Endothelial cell of umbilical vein (primary cell): Measurements from ENCODE around the gene CD86. TPM values are rescaled to one million over a fixed set of nuclear protein-coding genes. Genes with fewer than 3 reads are reported as not detected.

ENCODE experiments used
- BruUV-seq: library from RNA; stranded (reverse); fragments of 400-500 nt; replicated peaks from 2 replicates; lab custom pipeline; 2021; lab: Mats Ljungman, UMichigan
- CTCF ChIA-PET: fragments of 300-600, 350-600 bp; sonication (Branson Sonifier 250); formaldehyde crosslinking; loops from one replicate; lab custom pipeline; 2021; ENCODE audit warnings: antibody characterized with exemption, inconsistent platforms; lab: Charles Lee
- POLR2A ChIA-PET: fragments of 300-600, 350-600 bp; sonication (Branson Sonifier 250); formaldehyde crosslinking; loops from one replicate; lab custom pipeline; 2021; ENCODE audit warnings: antibody characterized with exemption, inconsistent platforms; lab: Charles Lee
- DNase-seq: peaks from one replicate; pipeline ENCODE4 v3.0.0-alpha.2; 2011; ENCODE audit warnings: low read depth, low spot score
- FAIRE-seq: peaks from 2 replicates; lab custom pipeline; 2011; peaks lifted over from hg19 to GRCh38; lab: Jason Lieb, UNC
- H2AFZ ChIP-seq: 2 replicates; pipeline ENCODE4 v1.6.0; 2012; ENCODE audit warnings: low read depth, low read length, control low read depth, inconsistent platforms
- H3K27ac ChIP-seq: 2 replicates; pipeline ENCODE4 v1.5.1; 2011; ENCODE audit warnings: low read depth, mild to moderate bottlenecking, control low read depth, low read length, moderate library complexity; ENCODE audit not compliant: insufficient read depth
- H3K27me3 ChIP-seq, 2 experiments: 2 replicates each; pipeline versions ENCODE4 v1.6.0 to v1.6.1; 2011; ENCODE audit warnings: low read length in 2 of 2, mixed read lengths in 1 of 2; ENCODE audit not compliant: control insufficient read depth in 2 of 2, insufficient read depth in 2 of 2
- H3K36me3 ChIP-seq, 2 experiments: 2 replicates in 1 of 2; 3 replicates in 1 of 2; pipeline ENCODE4 v1.5.1; 2011; ENCODE audit warnings: low read length in 2 of 2, mild to moderate bottlenecking in 1 of 2, moderate library complexity in 1 of 2; ENCODE audit not compliant: control insufficient read depth in 2 of 2, insufficient read depth in 2 of 2; ENCODE audit errors: extremely low read depth in 1 of 2
- H3K4me1 ChIP-seq: 3 replicates; pipeline ENCODE4 v1.5.1; 2011; ENCODE audit warnings: mild to moderate bottlenecking, low read length; ENCODE audit not compliant: control insufficient read depth, insufficient read depth; ENCODE audit errors: extremely low read depth
- H3K4me2 ChIP-seq: 2 replicates; pipeline ENCODE4 v1.6.1; 2011; ENCODE audit warnings: low read length, control low read depth, mixed read lengths; ENCODE audit not compliant: insufficient read depth
- H3K4me3 ChIP-seq, 3 experiments: fragments of 200-600 bp in 1 of 3; sonication (generic), shearing (Covaris generic) in 1 of 3; replicated peaks in 1 of 3; 2 replicates each; pipeline ENCODE4 v1.5.1; 2011 to 2016; ENCODE audit warnings: control low read depth in 3 of 3, low read length in 3 of 3, mild to moderate bottlenecking in 2 of 3, inconsistent platforms in 1 of 3, low read depth in 1 of 3, moderate library complexity in 1 of 3; ENCODE audit not compliant: insufficient read depth in 1 of 3
- H3K79me2 ChIP-seq: 2 replicates; pipeline ENCODE4 v1.6.0; 2012; ENCODE audit warnings: low read length, inconsistent platforms; ENCODE audit not compliant: control insufficient read depth, insufficient read depth
- H3K9ac ChIP-seq: replicated peaks from 2 replicates; pipeline ENCODE3; 2011; ENCODE audit warnings: low read length, control low read depth; ENCODE audit not compliant: insufficient read depth; ENCODE audit errors: extremely low read depth
- H3K9me1 ChIP-seq: replicated peaks from 3 replicates; pipeline ENCODE4 v1.6.0; 2011; ENCODE audit warnings: mild to moderate bottlenecking, low read length; ENCODE audit not compliant: control insufficient read depth, insufficient read depth; ENCODE audit errors: extremely low read depth
- H3K9me3 ChIP-seq: replicated peaks from 2 replicates; pipeline ENCODE4 v1.5.1; 2012; ENCODE audit warnings: low read length, inconsistent platforms; ENCODE audit not compliant: control insufficient read depth, insufficient read depth
- H4K20me1 ChIP-seq: replicated peaks from 2 replicates; pipeline ENCODE3; 2011; ENCODE audit warnings: mild to moderate bottlenecking, low read length; ENCODE audit not compliant: control insufficient read depth, insufficient read depth; ENCODE audit errors: extremely low read depth
- EZH2 ChIP-seq: IDR thresholded peaks from 2 replicates; pipeline ENCODE4 v1.6.1; 2012; ENCODE audit warnings: borderline replicate concordance, low read depth, mild to moderate bottlenecking, moderate library complexity, low read length, inconsistent platforms; ENCODE audit not compliant: severe bottlenecking
- FOS ChIP-seq: IDR thresholded peaks from 2 replicates; pipeline ENCODE4 v1.6.1; 2011; ENCODE audit warnings: mild to moderate bottlenecking, low read length, moderate library complexity, borderline replicate concordance; ENCODE audit not compliant: insufficient read depth
- GATA2 ChIP-seq: IDR thresholded peaks from 2 replicates; pipeline ENCODE4 v1.7.0; 2011; ENCODE audit warnings: low read depth, mild to moderate bottlenecking, moderate library complexity, mixed read lengths, low read length; ENCODE audit not compliant: insufficient read length, insufficient read depth
- JUN ChIP-seq: IDR thresholded peaks from 2 replicates; pipeline ENCODE4 v1.6.1; 2011; ENCODE audit warnings: borderline replicate concordance, low read depth; ENCODE audit not compliant: insufficient read length, insufficient read depth
- MAX ChIP-seq: IDR thresholded peaks from 2 replicates; pipeline ENCODE4 v1.6.1; 2011; ENCODE audit not compliant: insufficient read depth, insufficient read length
- MYC ChIP-seq: IDR thresholded peaks from one replicate; pipeline ENCODE4 v1.6.1; 2011; ENCODE audit warnings: mild to moderate bottlenecking, low read depth, low read length
- POLR2A ChIP-seq: IDR thresholded peaks from 2 replicates; pipeline ENCODE4 v1.6.1; 2012; ENCODE audit warnings: low read depth, mild to moderate bottlenecking, control low read depth, low read length
- POLR2AphosphoS5 ChIP-seq: IDR thresholded peaks from 2 replicates; pipeline ENCODE4 v1.6.1; 2012; ENCODE audit warnings: low read depth, mild to moderate bottlenecking, control low read depth, low read length, moderate library complexity; ENCODE audit not compliant: insufficient read depth
- dilution Hi-C: fragments of 300-500 bp; cut with MboI; formaldehyde crosslinking; loops from one replicate; pipeline ENCODE4 v1.15.0; 2019; ENCODE audit warnings: low sequenced_read_pairs; ENCODE audit not compliant: extremely low pct_ligation_motif_present
- intact Hi-C: fragments of 100-400 bp; cut with micrococcal nuclease; formaldehyde crosslinking; loops from one replicate; pipeline ENCODE4 v1.10.0; 2022
- polyA plus RNA-seq, 4 experiments: library from polyadenylated mRNA; depleted of rRNA in 3 of 4; stranded (reverse) in 3 of 4; unstranded in 1 of 4; fragments of >200 nt; gene quantifications; 2 replicates each; pipeline versions ENCODE4 v1.2.1 to v1.2.3, GENCODE V29; 2011 to 2012; ENCODE audit warnings: missing spikeins in 1 of 4
- total RNA-seq: library from RNA; stranded (reverse); gene quantifications from 2 replicates; pipeline ENCODE4 v1.2.3, GENCODE V29; 2021
- TF ChIP-seq, protein P1 (sequence below), 2 donors: IDR thresholded peaks; 1 replicate in 1 of 2; 2 replicates in 1 of 2; pipeline ENCODE4 v1.5.1; 2011; ENCODE audit warnings: low read length in 2 of 2, mild to moderate bottlenecking in 2 of 2, moderate library complexity in 2 of 2, control low read depth in 1 of 2, inconsistent platforms in 1 of 2, low read depth in 1 of 2; ENCODE audit not compliant: insufficient read depth in 1 of 2; ENCODE audit errors: extremely low read depth in 1 of 2

The CD86 gene
- total and polyA plus RNA-seq, 2 donors (not counting 3 experiments of a cell fraction or from before 2014, with no cell fraction given) = not detected

DNA sequence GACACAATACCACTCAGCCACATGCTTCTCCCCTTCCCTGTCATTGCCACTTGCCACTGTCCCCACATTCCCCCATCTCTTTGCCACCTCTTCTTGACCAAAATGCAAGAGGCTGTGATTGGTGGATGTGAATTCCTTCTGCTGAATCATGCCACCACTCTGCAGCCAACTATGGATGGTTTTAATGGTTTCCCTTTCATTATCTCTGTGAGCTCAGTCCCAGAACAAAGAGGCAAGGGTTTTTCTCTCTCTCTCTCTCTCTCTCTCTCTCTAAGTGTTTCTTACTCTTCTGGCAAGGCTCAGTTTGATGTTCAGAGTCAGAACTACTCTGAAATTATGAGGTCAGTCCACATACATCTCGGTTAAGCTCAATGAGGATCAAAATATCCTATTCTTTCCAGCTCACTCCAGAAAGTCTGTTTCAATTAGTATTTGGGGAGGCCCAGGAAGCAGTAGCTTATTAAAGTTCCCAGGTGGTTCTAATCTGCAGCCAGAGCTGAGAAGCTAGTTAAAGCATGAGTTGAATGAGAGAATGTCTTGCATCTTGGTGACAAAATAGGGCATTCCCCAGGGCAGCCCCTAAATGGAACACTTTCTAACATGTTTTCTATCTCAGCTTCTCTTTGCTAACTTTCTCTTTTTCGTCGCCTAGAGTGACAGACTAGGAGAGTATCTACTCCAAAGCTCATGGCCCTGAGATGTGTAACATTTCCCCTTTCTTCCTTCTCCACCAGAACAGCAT is 24.6 kb upstream of the CD86 start:
- POLR2A ChIA-PET = no interaction called here
- intact Hi-C loops = no loop called here

DNA sequence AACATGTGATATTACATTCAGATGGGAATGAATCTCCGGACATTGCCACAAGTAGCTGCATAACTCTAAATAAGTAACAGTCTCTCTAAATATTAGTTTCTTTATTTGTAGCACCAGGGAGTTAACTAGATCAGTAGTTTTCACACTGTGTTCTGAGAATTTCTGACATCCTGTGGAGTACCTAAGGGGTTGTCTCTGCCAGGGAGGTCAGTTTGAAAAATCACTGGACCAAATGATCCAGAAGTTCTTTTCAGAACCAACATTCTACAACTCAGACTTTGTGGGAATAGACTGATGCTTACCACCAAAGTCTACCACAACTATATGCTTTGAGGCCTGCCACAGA is 24.1 kb upstream of the CD86 start:
- Histone ChIP-seq H3K36me3 (no peaks in the 10 kb centered on the region), H2AFZ (no peak overlapping the region), H4K20me1 (no peaks in the 10 kb centered on the region), H3K4me2 (no peak overlapping the region), H3K79me2 (no peaks in the 10 kb centered on the region), H3K27me3 (peaks cover 1 to 6% of the 10 kb centered on the region in 2 experiments), H3K9me3 (no peaks in the 10 kb centered on the region), H3K9me1 (no peaks in the 10 kb centered on the region), H3K27ac (no peak overlapping the region), H3K9ac (no peak overlapping the region), H3K4me1 (no peaks in the 10 kb centered on the region), H3K4me3 (no peak overlapping the region)
- DNase-seq (no peak), FAIRE-seq (no peak)
- no peak for TF ChIP-seq GATA2
- TF ChIP-seq EZH2 = no peak
- TF ChIP-seq MAX = no peak
- TF ChIP-seq, protein P1, sequence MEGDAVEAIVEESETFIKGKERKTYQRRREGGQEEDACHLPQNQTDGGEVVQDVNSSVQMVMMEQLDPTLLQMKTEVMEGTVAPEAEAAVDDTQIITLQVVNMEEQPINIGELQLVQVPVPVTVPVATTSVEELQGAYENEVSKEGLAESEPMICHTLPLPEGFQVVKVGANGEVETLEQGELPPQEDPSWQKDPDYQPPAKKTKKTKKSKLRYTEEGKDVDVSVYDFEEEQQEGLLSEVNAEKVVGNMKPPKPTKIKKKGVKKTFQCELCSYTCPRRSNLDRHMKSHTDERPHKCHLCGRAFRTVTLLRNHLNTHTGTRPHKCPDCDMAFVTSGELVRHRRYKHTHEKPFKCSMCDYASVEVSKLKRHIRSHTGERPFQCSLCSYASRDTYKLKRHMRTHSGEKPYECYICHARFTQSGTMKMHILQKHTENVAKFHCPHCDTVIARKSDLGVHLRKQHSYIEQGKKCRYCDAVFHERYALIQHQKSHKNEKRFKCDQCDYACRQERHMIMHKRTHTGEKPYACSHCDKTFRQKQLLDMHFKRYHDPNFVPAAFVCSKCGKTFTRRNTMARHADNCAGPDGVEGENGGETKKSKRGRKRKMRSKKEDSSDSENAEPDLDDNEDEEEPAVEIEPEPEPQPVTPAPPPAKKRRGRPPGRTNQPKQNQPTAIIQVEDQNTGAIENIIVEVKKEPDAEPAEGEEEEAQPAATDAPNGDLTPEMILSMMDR (IDR thresholded peaks at IDR 0.05; ENCODE audit: extremely low read depth in 1 of 2, insufficient read depth in 1 of 2, low read depth in 1 of 2, low read length in 2 of 2) = no peak
- no peak for TF ChIP-seq POLR2AphosphoS5
- TF ChIP-seq MYC = no peak
- no peak for TF ChIP-seq POLR2A
- no peak for TF ChIP-seq FOS
- no peak for TF ChIP-seq JUN
- BruUV-seq = no TSS peak
- ChIA-PET CTCF (interaction anchor here (1.2 kb wide), 2 partner anchors 11 to 24 kb away, joined by 3 to 4 read pairs; partner anchors contain the start of gene CD86), POLR2A (no interaction called here)
- dilution Hi-C loops (no loop called here), intact Hi-C loops (no loop called here)

More for the DNA sequence above, 24.6 kb upstream of the CD86 start:
- no peaks in the 10 kb centered on the region for H3K36me3 ChIP-seq
- no peaks in the 10 kb centered on the region for H4K20me1 ChIP-seq
- dilution Hi-C loops = no loop called here
- TF ChIP-seq MAX (no peak), JUN (no peak)
- CTCF ChIA-PET = interaction anchor here (1.0 to 1.2 kb wide), 3 partner anchors 10 to 55 kb away, joined by 3 to 4 read pairs (median 3); partner anchors contain the start of gene CD86
- H3K4me2 ChIP-seq = no peak overlapping the region
- DNase-seq (no peak), FAIRE-seq (no peak)
- no TSS peak for BruUV-seq
- H2AFZ ChIP-seq = no peak overlapping the region
- H3K79me2 ChIP-seq = no peaks in the 10 kb centered on the region
- no peaks in the 10 kb centered on the region for H3K4me1 ChIP-seq
- no peaks in the 10 kb centered on the region for H3K9me1 ChIP-seq
- no peak overlapping the region for H3K4me3 ChIP-seq
- H3K9me3 ChIP-seq = no peaks in the 10 kb centered on the region
- H3K27me3 ChIP-seq = peaks cover 1 to 6% of the 10 kb centered on the region in 2 experiments
- H3K27ac ChIP-seq = no peak overlapping the region
- H3K9ac ChIP-seq = no peak overlapping the region
